T-helper 2 cell (primary cell): ENCODE data around the gene POC1B.
"Not testable (repeated sequence)": the region's sequence is repeated elsewhere in the genome, so short reads cannot be mapped to it uniquely, and the experiment has no call there.

ENCODE experiments used
- DNase-seq, 5 experiments: peaks; one replicate each; pipeline versions ENCODE4 v3.0.0 to v3.0.0-alpha.2; 2012 to 2022

The POC1B gene

DNA sequence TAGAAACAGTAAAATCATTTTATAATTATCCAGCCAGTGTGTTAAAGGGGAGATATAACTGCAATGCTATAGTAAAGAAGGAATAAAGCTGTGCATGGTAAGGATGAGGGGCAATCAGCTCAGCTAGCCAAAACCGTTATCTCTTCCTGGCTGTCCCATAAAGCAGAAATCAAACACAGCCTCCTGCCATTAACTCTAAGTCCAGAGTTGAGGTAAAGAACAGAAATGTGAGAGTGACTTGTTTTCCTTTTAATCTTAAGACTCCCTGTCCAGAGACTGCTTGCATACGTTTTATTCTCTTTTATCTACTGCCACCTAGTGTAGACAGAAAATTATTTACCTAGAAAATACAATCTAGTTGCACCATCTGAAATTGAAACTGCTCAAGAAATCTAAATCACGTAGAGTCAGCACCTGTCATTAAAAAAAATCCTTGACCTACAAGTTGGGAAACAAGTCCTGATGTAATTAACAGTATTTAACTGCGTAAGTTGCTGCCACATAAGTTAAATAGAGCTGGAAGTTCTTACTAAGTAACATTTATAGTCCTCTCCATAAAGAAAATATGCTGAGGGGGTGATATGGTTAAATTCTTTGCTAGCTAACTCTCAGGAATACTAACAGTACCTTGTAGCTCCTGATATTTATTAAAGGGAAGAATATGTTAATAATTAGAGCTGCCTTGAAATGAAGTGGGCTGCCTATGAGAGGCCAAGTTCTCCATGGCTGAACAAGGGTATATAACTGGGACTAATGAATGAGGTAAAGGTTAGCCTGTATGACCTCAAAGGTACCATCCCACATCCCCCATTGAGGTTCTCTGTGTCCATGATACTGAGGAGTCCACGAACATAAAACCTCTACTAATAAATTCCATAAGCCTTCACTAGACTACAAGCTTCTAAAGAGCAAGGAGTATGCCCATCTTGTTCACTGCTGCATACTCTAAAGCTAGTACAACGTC is 63.9 kb downstream of the POC1B start:
- peak in 2 of 5 experiments; percentile 40 to 82 for DNase-seq

DNA sequence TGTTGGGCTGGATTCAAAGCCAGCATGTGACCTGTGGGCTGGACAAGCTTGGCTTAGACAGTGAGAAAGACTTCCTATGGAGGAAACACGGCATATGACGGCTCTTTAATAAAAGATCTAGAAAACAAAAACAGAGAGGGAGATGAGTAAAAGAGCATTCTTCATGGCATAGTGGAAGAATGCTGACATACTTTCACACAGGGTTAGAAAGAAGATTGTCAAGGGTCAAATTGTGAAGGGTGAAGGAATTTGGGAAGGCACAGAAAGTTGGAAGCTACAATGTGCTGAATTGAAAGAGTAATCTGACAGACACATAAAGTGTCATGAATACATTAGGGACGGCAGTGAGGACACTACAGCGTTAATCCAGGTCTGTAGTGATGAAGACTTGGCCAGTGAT is 64.7 kb downstream of the POC1B start:
- no peak for DNase-seq

DNA sequence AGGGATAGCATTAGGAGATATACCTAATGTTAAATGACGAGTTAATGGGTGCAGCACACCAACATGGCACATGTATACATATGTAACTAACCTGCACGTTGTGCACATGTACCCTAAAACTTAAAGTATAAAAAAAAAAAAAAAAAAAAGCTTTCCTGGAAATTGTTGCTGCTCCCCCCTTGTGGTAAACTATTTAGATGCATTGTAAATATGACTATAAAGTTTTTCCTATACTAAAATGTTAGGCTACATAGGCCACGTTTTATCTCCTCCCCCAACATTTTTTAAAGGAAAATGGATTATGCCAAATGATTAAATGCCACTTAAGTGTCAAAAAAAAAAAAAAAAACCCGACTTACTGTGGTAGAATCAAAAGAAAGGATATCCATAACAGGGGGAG is 66.6 kb downstream of the POC1B start:
- not testable (repeated sequence) for DNase-seq

DNA sequence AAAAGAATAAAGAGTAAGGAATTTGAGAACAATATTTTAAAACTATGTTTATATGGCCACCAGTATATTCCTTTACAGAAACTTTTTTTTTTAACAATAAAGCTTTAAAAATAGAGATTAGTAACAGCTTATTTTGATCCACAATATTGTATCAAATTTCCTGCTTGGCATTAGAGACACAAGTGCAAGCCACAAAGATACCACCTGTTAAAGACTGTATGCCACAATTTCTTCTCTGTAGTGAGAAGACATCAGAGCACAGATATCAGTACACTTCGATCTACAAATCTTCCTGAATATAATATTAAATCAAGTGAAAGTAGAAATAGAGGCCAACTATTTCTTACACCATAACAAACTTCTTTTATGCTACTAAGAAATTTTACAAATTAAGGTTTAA is 69.3 kb downstream of the POC1B start:
- DNase-seq = no peak

DNA sequence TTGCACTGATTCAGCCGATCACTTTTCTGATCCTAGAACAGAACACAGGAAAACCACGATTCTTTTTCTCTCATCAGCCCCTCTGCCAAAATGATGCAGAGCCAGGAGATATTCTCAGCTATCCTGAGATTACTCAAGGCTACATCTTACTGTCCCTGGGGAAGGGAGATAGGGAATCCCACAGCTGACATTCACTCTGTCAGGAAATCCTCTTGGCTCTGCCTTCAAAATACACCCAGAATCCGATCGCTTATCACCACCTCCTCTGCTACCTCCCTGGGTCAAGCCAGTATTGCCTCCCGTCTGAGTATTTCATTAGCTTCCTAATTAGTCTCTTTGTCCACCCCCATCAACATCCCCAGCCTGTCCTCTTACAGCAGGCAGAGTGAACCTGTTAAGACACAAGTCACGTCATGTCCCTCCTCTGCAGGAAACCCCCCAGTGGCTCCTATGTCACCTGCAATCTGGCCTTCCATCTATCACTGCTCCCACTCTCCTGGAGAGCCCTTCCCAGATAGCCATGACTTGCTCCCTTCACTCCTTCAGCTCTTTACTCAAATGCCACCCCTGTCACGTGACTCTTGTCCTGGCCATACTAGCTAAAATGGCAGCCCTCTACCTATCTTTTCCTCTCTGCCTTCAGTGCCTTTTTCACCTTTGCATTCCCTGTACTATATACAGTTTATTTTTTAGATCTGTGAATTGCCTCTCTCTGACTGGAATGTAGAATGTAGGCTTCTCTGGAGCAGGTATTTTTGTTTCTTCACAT is 71.6 kb downstream of the POC1B start:
- DNase-seq = no peak

DNA sequence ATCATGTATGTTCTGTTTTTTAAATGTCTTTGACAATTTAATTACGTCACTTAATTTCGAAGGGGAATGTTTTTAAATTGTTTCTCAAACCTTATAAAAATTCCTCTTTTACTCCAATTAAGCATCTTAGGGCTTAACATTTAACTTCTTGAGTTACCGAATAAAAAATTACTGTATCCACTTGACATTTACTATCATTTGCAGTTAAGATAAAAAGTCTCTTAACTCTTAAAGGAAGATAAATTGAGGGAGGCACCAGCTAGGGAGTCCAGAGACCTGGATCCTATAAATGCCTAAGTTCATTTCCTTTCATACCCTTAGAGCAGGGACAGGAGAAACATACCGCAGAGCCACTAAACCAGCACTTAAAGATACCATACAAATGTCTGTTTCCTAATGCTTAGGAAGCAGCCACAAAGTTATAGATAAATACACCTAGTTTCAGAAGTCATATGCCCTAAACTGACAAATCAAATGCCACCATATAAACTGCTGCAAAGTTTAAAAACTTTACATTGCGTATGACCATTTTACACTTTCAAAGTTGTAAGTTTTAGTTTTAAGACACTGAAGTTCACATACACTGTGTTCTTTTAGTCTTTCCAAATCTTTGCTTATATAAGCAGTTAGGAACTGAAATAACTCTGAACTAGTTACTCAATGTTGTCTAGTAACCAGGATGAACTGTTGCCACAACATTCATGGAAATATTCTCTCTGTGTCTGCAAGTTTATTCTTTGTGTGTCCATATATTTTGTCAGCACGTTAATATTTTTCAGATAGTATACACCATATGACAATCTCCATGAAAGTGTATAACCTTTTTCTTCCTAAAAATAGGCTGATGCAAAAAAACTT is 72.5 kb downstream of the POC1B start:
- no peak for DNase-seq

DNA sequence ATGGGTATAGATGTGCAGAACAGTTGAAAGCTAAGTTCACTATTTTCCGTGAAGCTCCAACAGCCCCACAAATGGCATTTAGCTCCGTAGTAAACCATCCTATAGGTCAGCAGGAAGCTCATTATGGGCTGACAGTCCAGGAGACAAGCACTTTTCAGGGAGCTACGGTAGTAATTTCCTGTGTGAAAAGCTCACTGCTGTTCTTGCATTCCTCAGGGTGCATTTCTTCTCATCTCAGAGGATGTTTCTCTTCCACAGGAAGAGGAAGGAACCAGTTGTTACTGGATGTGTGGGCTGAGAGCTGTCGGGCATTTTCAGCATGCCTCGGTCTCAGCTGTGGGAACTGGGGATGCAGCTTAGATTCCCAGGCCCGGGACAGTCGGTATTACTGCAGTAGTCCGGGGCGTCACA is 74.0 kb downstream of the POC1B start:
- no peak for DNase-seq

DNA sequence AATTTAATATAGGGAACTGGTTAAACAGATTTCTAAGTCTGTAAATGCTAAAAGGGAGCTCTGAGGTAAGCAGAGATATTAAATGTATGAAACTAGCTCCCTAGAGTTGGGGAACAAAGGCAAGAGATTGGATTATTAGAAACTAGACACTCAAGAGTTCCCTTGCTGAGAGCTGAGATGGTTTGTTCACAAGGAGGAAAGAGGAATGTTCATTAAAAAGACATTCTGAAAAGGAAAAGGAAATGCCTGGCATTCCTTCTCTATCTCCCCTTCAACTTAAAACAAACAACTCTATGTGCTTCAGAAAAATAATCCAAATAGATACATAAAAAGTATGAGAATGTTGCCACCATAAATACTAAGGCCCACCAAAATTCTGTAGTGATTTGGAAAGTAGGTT is 74.9 kb downstream of the POC1B start:
- no peak for DNase-seq

DNA sequence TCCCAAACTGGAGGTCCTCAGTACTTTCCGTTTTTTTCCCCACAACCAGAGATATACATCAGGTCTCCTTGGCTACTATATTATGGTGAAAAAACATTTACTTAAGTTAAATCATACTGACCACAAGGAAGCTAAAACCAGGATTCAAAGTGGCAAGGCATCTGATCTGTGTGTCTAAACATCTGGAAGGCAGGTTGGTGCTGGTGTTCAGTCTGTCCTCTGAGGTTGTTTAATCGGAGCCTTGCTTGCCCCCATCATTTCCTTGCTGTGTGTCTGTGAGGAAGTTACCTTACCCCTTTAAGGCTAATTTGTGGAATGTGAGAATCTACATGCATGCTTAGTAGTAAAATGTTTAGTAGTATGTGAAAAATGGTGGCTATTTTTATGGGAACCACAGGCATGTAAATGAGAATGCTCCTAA is 76.9 kb downstream of the POC1B start:
- no peak for DNase-seq

DNA sequence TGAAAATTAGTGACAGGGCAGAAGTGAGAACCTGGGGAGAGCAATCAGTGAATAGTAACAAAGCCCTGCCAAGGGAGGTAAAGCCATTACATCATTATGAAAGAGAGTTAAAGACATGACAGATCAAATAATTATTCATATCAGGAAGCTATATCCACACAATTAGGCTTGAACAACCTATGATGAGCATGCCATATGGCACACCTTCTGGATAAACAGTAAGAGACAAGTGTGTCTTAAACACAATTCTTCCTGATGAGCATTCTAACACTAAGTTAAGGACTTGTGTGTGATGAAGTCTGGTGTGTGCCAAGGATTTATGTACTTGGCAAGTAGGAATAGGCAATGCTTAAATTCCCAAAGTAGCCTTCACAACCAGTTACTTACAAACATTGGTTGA is 77.3 kb downstream of the POC1B start:
- no peak for DNase-seq

DNA sequence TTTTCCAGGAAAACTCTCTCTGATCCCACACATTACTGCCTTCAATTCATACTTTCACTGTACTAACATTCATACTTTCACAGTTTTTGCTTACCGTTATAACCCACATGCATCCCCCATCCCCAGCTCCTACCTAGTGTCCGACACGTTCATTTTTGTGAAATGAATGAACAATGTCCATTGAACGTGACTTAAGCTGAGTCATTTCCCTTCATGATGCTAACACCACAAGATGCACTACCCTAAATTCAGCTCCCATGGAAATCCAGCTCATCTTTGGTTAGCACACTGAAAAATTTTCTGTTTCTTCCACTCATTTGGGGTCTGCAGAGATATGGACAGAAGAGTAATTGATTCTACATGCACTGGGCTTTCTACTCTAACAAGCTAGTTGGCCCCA is 85.9 kb downstream of the POC1B start:
- DNase-seq = no peak

DNA sequence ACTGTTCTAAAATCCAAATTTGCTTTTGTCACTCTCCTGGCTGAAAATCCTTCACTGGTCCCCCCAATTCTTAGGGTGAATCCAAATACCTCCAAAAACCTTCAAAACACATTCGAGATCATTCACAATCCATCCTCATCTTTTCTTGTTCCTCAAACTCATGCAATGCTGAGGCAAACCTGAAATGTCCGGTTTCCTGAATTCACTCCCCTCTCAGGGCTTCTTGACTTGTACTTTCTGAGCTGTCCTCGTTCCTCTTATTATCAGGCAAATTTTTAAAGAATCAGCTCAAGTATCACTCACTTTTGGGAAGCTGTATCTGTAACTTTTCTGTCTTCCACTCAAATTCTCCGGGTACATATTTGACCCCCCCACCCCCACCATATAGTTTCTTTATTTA is 88.6 kb downstream of the POC1B start:
- no peak for DNase-seq

DNA sequence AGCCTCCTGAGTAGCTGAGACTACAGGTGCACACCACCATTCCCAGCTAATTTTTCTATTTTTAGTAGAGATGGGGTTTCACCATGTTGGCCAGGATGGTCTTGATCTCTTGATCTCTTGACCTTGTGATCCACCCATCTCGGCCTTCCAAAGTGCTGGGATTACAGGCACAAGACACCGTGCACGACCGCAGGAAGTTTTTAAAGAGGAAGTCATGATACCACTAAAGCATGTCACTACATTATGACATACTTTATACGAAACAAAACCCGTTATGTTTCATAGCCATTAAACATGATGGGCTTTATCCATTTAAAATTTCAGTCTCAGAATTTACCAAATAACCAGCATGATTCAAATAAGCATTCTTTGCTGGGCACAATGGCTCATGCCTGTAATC is 89.8 kb downstream of the POC1B start:
- no peak for DNase-seq

DNA sequence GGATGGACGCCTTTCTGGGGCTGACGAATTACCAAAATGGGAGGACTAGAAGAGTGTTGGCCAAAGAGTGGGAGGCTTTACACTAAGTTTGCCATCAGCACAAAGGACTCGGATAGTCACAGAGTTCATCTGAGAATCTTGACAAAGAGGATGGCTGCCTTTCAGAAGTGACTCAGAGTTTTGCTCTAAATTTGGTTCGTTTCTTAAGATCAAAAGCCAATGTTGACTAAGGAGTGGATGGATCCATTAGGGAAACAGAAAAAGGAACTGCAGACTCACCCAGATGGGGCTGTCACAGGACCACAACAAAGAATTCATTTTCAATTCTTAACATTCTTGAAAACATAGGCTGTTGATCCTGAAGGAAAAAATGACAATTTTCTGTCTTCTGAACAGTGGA is 92.2 kb downstream of the POC1B start:
- DNase-seq = no peak

DNA sequence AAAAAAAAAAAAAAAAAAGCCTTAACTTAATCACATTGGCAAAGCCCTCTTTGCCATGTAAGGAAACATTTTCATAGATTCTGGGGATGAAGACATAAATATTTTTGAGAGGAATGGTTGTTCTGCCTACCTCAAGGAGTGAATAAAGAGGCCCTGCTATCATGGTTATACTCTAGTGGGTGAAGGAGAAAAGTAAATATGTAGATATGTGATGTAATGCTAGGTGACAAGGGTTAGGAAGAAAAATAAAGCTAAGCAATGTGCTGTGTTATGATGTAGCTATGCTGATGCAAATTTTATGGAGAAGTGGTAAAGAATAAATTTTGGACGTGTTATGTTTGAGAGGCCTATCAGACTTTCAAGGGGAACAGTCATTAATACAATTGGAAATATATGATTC is 93.5 kb downstream of the POC1B start:
- DNase-seq = no peak

DNA sequence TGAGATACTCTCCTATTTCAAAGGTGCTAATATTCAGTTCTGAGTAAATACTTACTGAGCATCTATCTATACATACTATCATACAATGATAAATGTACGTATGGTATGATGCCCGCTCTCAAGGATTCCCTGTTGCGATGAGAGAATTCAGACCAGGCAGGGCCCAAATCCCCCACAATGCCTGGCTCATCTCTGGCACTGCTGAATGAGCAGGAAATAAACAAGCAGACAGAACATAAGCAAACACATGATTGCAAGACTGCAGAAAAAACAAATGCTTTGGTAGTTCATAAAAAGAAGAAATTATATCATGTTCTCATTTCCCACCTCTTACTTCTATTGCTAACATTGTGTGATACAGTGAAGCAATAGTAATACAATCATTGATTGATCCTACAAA is 96.3 kb downstream of the POC1B start:
- DNase-seq = no peak

DNA sequence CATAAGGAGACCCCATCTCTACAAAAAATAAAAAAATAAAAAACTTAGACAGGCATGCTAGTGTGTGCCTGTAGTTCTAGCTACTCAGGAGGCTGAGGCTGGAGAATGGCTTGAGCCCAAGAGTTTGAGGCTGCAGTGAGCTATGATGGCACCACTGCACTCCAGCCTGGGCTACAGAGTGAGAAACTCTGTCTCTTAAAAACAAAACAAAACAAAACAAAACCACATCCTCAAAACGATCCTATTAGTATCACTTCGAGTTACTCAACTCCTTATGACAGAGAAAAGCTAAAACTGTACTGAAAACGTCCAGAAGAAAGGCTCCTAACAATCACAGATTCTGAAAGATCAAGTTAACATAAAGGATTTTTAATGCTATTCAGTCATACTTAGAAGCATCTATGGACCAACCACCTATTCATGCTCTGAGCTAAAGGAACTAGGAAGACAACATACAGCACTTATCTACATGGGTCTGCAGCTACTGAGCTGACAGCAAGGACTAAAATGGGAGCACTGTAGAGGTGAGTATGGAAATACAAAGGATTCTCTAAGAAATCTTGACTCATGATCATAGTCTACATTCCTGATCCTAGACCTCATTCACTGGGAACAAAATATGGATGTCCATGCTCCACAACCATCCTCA is 98.2 kb downstream of the POC1B start:
- DNase-seq = peak in 2 of 5 experiments; percentile 5 to 85

DNA sequence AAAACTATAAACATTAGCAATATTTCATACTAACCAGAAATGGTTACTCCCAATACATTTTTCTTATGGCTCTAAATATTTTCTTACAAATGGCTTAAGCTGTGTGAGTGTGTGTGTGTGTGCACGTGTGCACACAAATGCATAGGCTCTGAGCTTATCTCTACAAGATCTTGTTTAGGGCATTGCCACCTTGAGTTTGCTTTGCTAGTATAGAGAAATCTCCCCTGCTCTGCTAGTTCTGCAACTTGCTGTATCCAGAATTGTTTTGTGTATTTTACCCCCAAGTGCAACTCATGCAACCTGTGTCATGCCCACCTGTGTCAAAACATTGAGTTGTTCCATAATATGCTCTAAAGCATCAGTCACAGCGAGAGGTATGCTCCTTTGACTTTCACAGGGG is 101.0 kb downstream of the POC1B start:
- peak in 1 of 5 experiments; percentile 53 for DNase-seq

DNA sequence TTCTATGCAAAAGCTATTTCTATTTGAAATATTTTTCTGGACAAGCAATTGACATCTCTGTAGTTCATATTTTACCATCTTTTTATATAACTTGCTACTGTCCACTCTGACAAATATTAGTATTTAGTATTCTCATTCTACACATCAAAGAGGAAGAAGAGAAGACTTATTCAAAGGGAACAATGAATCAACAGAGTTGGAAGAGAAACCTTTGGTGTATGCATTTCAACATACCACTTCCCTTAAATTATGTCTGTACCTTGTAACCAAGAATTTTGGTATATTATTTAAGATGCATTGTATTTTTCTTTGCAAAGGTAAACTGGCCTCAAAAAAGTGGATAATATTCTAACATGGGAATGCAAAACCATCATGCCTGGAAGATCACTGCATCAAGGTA is 101.5 kb downstream of the POC1B start:
- no peak for DNase-seq

DNA sequence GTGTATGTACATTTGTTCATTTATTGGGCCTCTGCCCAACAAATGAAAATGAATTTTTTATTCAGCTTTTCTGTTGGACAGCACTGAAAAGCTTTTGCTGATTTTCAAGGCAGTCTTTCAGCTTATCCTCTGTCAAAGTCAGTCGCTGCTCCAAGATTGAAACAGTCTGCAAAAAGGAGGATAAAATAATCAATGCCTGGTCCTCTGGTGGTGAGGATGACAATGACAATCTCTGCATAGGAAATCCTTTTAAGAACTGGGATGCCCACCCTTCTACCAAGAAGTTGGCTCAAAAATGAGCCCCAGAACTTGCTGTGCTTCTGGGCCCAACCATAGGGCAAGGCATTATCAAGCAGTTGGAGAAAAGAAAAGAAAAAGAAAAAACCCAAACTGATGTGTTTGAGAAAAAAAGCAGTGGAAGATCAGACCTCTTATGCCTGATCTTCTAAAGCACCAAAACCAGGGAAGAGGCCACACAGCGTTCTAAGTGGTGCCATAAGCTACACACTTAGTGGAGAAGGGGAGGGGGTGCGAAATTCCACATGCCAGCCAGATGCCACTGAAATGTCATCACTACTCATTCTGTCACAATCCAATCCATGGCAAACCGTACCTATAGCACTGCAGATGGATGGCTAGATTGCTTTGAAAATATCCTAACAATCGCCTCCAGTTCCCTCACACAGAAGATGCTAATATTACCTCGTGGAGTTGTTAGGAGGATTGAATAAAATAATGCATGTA is 104.6 kb downstream of the POC1B start:
- DNase-seq = no peak

DNA sequence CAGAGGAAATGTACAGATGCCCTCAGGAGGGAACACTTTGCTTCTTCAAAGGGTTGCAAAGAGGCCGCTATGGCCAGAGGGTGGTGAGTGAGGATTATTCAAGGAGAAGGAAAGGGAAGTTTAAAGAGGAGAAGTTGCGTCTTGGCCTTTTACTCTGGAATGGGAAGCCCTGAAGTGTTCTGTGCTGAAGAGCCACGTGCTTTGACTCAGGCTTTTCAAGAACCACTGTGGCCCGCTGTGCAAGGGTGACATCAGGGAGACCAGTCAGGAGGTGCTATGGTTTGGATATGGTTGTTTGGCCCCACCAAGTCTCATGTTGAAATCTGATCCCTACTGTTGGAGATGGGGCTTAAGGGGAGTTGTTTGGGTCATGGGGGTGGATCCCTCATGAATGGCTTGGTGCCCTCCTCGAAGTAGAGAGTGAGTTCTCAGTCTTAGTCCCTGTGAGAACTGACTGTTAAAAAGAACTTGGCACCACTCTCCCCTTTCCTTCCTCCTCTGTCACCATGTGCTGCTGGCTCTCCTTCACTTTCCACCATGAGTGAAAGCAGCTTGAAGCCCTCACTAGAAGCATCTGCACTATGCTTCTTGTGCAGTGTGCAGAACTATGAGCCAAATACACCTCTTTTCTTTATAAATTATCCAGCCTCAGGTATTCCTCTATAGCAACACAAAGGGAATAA is 107.5 kb downstream of the POC1B start:
- DNase-seq = no peak
